Endometrial microvascular endothelial cells (primary cell): ENCODE results near the gene ZNF385D. TPM values are rescaled to one million over a fixed set of nuclear protein-coding genes. Genes with fewer than 3 reads are reported as not detected.

ENCODE experiments used
- in situ Hi-C: cut with HindIII; loops from 2 replicates; pipeline ENCODE4 v1.10.0; 2017; ENCODE audit warnings: low sequenced_read_pairs, low pct_unique_long_range_greater_than_20kb; ENCODE audit errors: inconsistent ontology term
- total RNA-seq: library from RNA; depleted of rRNA; stranded (reverse); fragments of >200 nt; gene quantifications from one replicate; pipeline ENCODE4 v1.2.3, GENCODE V29; 2015; ENCODE audit errors: inconsistent ontology term

The ZNF385D gene
- total RNA-seq, 1 donor from 2014 or later, result 0.09 TPM

DNA sequence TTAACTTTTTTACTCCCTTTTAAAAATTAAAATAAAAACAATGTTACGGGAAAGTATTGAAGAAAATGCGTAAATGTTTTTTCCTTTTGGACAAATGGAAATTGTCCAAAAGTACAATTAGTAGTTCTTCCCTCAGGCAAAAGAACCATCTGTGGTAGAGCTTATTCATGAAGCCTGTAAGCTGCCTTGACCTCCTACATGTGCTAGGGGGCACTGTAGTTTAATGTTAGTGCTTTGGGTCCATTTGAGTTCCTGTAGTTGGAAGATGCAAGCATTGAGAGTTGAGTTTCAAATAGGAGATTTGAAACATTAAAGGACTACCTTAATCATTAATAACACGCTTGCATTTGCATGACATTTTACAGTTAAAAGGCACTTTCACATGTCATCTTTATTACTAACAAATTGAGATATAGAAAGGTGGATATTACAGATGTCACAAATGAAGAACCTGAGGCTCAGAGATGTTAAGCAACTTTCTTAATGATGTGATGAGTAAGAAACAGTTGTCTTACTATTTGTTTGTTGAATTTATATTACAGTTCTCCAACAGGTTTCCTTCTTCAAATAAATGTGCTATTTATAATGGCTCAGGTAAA, 1.8 kb upstream of the ZNF385D start:
- in situ Hi-C loops, result no loop called here

DNA sequence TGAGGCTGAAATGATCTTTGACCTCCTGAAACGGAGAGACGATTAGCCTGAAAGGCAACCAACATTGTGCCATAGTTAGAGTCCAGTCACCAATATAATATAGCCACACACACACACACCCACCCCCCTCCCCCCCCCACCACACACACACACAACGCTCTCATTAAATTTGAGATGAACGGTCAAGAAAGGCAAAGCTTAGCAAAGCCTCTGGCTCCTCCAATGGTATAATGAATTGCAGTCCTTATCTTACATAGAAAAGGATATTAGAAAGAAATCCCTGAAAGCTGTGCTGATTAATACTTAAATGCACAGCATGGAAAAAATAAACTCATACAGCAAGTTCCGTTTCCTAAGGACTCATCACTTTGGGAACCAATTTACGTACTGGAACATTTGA, 876 bp upstream of the ZNF385D start:
- in situ Hi-C loops, result no loop called here

DNA sequence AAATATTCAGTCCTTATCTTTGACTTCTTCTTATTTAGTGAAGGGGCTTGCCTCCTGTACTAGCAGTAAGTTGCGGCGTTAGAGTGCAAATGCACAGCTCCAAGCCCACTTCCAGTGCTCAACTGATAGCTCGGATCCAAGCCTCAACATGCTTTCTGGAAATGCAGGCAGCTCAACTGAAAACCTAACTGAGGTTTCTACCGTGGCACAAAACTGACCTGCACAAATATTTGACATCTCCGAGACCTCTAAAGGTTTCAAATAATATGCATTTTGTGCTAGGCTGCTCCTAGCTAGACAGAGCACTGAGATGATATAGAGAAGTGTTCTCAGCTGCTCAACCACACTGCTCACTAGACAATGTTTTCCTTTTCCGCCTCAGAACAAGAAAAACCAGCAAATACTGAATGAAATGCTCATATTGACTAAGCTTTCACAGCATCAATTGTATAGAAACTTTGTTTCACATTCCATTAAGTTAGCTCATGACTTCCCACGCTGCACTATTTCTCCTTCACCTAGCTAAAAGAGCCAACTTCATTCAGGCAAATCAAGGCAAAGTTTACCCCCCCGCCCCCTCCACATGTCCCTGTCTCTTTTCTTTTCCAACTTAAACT, 822 bp downstream of the ZNF385D start:
- in situ Hi-C loops, result no loop called here

DNA sequence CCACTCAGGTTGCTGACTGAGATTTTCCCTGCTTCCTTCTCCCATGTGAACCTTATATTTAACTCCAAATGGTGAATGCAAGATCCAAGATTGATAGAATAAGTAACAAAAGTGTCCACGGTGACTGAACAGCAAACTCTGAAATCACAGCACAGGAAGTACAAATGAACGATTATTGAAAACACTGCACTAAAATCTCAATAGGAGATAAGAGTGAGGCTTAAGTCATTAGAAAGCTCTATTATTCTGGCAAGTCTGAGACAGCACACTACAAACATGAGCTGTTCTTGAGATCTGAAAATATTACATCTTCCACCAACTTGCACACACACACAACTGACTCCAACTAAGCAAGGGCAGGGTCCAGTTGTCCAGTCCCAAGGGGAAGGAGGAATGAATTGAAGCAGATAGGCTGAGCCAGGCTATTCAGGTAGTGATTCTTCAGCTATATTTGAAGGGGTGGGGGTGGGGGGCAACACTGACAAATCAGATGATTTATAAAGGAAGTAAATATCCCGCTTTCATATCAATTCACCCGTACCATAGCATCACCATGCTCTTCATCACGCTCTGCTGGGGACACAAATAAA, 2.9 kb downstream of the ZNF385D start:
- in situ Hi-C loops, result no loop called here

DNA sequence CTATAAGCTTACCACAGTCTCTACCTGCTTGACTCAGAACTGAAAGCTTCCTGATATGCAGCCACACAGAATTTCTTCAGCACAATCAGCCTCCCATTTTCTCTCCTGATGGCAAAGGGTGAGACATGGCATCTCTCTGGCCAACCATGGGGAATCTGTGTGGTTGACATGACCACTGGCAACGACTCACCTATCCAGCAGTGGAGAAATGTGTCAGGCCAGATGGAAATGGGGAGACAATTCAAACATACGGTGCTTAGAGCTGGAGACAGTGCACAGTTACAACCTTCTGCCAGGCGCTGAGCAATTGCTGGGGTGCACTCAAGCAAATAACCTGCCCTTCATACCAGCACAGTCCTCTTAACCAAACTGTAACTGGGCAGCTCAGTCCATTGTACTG, 3.6 kb downstream of the ZNF385D start:
- in situ Hi-C loops, result no loop called here

DNA sequence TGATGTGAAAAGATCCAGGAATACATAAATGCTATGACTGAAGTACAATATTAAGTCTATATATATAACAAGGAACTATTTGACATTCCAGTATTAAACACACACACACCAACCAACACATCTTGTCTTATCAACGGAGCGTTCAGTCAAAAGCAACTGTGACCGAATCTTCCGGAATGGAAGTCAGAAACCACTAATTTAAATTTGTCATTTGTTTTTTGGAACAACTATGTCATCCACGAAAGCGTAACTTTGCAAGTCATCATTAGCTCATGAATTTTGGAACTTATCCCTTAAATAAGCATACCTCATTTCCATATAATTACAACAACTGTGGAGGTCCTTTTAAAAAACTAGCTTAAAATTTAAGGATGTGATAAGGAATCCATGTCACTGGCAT, 5.0 kb downstream of the ZNF385D start:
- in situ Hi-C loops, result no loop called here

DNA sequence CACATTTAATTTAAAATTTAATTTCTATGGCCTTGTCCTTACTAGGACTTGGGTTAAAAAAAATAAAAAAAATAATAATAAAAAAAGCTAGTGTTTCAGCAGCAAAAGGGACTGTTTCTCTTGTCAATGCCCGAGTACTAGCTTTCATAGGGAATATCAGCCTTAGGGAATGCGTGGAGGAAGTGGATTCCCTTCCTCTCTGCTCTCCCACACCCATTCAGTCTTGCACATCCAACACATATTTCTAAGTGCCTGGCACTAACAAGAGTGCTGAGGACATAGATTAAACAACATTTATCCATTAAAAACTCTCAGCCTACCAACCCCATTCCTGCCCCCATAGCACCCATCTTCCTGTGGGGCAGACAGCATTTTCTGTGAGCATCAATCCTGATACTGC, 6.2 kb downstream of the ZNF385D start:
- in situ Hi-C loops, result no loop called here

DNA sequence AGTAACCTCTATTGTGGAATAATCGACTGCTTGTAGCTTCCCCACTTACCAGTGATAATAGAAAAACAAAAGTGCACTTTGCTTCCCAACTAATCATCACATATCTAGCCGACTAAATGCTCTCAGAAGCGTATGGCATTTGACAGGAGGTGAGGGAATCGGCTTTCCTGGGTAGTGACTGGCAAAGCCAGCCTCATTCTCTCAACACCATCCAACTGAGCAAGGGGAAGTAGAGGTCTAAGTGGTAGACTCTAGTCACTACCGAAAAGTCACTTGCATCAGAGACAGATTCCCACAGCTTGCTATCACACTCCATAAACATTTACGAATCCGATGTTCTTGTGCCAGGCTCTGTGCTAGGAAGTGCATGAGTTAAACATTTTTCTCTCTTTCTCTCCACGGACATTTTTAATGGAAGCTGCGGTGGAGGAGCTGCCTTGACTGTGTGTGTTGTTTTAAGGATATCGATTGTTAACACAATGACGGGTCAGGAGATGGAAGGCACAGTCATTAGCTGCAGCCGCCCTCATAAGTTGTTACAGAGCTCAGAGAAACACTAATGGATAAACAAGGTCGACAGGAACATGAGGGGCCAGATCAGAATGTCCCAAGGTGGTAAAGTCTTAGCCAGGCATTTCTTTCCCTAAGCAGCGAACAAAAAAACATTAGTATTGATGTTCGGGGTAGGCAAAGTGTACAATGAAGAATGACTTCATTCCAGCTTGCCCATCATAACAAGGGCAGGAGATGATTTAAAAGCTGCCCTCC, 11.9 kb downstream of the ZNF385D start:
- in situ Hi-C loops, result no loop called here

DNA sequence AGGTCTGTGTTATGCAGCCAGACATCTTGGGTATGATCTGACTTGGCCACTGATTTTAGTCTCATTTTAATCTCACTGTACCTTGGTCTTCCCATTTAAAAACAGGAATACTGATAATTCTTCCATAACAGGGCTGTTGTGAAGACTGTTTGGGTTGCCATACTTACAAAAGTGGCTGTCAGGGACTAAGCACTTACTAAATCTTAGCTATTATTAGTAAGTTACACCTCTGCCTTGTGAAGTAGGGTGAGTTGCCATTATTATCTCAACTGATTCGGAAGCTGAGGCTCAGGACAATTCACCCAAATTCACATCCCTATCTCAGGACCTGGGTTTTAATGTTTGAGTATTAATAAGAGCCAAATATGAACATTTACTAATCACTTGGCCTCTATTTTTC, 12.7 kb downstream of the ZNF385D start:
- in situ Hi-C loops, result no loop called here

DNA sequence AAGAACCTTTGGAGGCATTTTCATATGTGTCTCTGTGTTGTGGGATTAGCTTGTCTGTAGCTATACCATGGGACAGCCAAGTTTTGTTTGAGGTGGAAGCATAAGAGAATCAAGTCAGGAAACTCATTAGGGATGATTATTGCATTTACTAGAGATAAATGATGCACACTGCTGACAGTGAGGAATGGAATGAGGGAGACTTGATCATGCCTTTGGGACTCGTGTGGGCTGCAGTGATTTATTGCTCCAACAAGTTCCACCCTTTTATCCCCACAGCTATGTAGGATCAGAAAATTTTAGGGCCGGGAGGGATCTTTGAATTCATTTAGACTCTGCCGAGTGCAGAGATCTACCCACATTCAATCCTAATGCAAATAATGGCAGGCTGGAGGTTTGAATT, 16.3 kb downstream of the ZNF385D start:
- in situ Hi-C loops, result no loop called here

DNA sequence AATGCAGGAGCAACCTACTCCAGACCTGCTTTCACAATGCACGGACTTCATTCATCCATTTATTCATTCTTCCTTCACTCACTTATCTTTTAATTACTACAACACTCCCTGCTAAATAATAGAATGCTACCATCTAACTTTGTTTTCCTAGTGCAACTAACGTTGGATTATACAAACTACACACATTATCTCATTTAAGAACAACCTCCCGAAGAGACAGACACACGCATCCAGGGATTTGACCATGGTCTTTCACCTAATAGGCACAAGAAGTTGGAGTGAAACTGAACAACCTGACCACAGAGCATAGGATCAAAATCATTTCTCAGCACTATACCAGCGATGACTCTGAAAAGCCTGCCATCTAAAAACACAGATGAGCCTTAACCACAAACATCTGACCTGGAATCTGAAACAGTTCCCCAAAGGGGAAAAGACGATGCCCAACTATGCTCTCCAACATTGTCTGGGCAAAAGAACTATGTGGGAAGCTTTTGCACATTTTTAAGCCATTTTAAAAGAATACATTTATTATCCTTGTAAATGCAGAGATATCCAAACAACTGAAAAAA, 21.0 kb downstream of the ZNF385D start:
- in situ Hi-C loops, result no loop called here

DNA sequence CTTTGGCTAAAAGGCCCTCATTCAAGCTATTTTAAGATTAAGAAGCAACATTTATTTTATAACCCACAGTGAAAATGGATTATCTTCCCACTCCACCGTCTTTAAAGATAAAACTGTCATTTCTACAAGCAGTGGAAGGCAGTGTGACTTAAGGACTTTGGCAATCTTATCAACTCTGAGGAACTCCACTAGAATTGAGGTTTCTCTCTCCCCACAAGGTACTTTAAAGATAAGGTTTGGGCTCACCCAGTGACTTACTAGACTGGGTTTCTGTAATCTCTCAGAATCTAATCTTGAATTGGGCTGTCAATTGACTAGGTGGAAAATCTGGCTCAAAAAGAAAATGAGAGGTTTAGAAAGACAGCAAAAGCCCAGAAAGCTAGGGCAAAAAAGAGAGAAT, 21.7 kb downstream of the ZNF385D start:
- in situ Hi-C loops, result no loop called here

DNA sequence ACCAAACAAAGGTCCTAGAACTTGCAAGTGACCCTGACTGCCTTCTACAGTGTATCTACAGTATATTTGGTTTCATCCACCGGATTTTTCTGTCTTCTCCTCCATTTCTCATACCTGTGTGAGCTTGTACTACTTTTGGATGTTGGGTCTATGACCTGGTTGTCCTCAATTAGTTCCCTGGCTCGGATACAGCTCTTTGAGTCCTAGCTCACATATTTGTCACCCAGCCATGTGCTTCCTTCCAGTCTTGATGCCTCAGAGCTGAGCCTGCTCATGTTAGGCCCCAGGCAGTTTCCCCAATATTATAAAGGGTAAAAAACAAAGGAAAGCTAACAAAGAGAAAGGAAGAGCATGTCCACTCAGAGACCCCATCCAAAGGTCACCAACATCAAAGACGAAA, 28.2 kb downstream of the ZNF385D start:
- in situ Hi-C loops, result no loop called here

DNA sequence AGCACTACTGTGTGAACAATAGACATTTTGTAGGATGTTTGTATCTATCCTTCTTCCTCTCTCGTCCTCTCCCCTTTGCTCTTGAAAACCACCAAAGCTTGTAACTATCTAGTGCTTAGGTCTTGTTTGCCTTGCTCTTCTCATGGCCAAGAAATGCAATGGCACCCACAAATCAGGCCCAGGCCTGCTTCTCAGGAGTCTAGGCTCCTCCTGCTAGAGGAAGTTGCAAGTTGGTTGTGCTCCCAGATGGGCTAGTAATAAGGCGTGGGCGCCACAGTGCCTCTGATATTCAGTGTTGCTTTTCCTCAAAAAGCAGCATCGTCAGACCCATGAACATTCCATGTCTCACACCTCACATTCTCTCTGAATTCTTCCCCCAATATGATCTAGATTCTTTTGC, 28.7 kb downstream of the ZNF385D start:
- in situ Hi-C loops, result no loop called here

DNA sequence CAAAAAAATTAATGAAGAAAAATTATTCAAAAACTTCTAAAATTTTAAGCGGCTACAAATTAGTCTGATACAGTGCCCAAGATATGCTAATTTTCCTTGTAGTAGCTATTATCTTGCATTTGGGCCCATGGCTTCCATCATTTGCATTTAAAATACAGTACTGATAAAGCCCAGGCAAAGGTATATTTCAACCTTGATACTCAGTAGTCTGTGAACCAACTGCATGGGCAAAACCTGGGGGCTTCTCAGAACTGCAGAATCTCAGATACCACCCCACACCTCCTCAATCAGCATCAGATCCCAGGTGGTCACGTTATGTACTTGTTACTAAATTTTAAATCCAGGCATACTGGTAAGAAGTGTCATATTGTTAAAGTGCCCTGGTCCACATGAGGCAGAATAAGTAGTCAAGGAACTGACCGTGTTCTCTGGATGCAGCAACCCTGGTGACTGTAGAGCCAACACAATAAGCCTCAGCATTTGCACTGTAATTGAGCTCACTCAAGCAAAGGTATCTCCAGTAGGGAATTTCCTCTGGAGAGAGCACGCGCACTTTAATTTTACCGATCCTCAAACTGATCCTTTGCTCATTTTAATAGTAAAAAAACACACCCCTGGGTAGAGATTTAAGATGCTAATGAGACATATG, 31.9 kb downstream of the ZNF385D start:
- in situ Hi-C loops, result no loop called here

DNA sequence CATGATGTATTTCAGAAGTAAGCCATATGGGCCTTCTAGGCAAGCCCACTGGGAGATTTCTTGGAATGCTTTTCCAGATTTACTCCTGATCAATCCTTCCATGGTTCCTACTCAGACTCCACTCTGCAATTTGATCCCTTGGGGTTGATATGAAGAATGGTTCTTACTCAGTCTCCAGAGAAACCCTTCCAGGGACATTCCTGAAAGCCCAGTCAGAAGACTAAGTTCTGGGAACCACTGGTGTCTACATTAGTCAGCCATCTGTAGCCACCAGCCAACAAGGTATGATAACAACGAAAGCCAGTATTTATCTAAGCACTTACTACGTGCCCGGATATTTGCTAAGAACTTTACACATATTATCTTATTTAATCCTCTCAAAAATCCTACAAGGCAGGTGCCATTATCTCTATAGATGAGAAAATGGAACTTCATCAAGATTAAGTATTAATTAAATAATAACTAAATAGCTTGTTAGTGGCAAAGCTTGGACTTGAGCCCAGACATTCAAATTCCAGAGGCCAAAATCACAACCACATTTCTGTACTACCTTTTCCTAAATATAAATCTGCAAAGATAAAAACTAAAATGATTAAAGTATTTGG, 32.7 kb downstream of the ZNF385D start:
- in situ Hi-C loops, result no loop called here

DNA sequence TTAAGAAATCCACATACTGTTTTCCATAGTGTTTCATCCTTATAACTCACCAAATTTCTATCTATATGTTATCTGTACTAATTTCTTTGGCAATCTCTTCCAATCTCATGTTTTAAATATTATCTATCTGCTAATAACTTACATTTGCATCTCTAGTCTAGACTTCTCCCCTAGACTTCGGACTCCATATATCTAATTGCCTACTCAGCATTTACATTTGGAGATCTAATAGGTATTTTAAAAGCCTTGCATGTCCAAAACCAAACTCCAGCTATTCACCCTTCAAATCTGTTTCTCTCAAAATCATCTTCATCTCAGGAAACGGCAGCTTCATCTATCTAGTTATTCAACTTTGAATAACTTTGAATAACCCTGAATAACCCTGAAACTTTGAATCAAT, 35.3 kb downstream of the ZNF385D start:
- in situ Hi-C loops, result no loop called here

DNA sequence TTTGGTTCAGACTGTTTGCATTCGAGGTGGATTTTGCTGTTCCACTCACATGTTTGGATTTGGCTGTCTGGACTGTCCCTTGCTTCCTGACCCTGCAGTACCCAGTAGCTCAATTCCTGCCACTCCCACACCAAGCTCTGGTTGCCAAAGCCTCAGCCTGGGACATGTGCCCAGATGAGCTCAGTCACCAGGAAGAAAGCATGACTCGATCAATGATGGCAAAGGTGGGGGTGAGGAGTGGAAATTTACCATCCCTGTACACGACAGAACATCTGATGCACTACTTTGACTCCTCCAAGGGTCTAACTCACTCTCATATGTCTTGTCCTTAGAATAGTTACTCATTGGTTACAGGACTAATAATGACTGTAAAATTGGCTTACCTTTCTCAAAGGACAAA, 45.2 kb downstream of the ZNF385D start:
- in situ Hi-C loops, result no loop called here

DNA sequence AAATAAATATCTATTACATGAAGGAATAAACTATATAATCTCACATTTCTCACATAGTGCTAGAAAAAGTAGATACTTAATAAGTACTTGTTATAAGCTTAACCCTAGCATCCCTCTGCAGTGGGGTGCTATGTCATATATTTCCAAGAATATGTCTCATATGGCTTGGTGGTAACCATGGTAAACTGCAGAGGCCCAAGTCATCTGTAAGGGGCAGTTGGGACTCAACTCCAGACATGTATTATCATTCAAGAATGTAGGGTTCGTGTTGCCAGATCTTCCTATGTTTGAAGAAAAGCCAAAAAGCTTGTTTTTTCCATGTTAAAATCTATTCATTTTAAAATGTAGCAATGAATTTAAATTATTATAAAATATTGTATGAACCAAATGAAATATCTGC, 46.2 kb downstream of the ZNF385D start:
- in situ Hi-C loops, result no loop called here
